CMK (cell line): ENCODE data around the gene RNF20.
A peak's percentile ranks its signal among the peaks of the same experiment; 100 is the strongest.
"Not testable (repeated sequence)": the region's sequence is repeated elsewhere in the genome, so short reads cannot be mapped to it uniquely, and the experiment has no call there.

ENCODE experiments used
- DNase-seq: peaks from one replicate; pipeline ENCODE4 v3.0.0-alpha.2; 2010; ENCODE audit warnings: low read depth

The RNF20 gene

DNA sequence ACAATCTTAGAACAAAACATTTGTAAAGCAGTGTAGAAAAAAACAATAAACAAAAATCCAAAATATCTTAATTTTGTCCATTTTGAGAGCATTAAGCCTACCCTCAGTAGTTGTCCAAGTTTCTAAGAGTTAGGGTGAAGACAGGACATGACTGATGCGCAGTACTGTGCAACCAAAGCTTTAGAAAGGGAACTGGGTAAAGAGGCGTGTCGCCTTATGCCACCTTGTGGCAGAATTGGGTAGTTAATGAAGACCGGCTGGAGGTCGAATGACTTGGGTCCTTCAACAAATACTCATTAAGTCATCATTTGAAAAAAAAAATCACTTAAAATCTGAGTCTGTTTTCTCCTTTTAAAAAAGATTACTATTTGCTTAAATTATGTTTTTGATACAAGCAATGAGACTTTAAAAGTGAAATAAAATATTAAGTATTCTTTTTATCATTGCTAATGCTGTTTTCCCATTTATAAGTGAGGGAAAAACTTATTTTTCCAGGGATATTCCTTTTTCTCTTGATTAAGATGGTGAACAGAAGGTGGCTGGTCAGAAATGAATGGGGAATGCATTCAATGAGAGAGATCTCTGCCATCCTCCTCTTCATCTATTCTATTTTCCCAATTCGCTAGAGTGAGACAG lies 3.5 kb upstream of the RNF20 start:
- peak; percentile 78 for DNase-seq

DNA sequence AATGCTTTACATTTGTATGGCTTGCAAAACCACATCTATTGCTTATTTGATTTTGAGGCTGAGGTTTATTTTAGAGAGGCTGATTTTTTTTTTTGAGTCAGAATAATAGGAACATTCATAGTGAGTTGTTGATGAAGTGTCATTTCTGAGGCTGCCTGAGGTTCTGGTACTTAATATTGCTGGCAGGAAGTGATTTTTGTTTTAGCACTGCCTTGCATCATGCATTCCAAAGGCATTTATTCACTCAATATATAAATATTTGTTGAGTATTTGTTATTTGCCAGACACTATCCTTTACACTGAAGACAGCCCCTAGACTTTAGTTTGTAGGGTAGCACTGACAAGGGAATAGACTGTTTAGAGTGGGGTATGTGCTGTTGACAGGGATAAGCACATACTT lies 2.7 kb downstream of the RNF20 start:
- no peak for DNase-seq

DNA sequence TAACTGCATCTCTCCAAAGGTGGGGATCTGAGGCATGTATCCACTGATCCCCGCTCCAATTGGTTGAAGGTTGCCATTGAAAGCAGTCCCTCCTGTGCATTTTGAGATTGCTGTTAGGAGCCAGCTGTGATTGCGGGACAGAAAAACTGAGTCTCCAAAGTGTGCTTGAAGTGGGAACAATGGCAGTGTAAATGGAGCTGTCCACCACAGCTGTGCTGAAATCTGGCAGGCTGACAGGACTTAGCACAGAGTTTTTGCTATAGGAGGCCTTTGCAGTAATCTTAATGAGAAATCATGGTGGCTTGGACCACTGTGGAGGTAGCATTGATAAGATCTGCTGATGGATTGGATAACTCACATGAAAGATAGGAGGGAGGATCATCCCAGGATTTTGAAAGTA lies 3.3 kb downstream of the RNF20 start:
- no peak for DNase-seq

DNA sequence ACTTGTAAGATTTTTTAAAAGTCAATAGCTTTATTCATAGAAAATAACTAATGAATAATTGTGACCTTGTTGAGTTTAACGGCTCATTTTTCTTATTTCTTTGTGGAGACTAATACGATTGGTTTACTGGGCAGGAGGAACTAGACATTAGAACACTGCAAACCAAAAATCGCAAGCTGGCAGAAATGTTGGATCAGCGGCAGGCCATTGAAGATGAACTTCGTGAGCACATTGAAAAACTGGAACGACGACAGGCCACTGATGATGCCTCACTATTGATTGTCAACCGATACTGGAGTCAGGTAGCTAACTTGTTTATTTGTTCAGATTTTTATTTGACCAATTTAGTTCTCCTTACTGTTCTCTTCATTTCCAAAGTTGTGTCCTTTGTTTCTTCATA lies 6.4 kb downstream of the RNF20 start:
- no peak for DNase-seq

DNA sequence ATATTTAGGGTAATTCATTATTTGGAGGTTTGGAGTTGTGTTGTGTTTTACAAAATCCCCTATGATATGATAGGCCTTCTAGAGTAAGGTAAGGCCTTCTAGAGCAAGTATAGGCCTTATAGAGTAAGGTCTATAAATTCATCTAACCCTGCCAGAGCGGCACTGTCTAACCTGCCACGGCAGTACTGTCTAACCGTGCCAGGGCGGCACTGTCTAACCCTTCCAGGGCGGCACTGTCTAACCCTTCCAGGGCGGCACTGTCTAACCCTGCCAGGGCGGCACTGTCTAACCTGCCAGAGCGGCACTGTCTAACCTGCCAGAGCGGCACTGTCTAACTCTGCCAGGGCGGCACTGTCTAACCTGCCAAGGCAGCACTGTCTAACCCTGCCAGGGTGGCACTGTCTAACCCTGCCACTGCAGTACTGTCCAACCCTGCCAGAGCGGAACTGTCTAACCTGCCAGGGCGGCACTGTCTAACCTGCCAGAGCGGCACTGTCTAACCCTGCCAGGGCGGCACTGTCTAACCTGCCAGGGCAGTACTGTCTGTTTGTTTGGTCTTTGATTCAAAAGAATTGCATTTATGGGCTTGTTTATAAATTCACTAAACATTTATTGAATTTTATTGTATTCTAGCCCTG lies 9.6 kb downstream of the RNF20 start:
- no peak for DNase-seq

DNA sequence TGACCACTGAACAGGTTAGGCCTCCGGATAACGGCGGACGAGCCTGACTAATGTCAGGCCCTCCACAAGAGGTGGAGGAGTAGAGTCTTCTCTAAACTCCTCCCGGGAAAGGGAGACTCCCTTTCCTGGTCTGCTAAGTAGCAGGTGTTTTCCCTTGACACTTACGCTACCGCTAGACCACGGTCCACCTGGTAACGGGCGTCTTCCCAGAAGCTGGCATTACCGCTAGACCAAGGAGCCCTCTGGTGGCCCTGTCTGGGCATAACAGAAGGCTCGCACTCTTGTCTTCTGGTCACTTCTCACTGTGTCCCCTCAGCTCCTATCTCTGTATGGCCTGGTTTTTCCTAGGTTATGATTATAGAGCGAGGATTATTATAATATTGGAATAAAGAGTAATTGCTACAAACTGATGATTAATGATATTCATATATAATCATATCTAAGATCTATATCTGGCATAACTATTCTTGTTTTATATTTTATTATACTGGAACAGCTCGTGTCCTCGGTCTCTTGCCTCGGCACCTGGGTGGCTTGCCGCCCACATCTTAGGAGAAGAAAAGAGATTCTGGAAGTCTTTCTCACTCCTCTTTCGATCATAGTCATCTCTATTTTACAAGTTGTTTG lies 15.9 kb downstream of the RNF20 start:
- not testable (repeated sequence) for DNase-seq

DNA sequence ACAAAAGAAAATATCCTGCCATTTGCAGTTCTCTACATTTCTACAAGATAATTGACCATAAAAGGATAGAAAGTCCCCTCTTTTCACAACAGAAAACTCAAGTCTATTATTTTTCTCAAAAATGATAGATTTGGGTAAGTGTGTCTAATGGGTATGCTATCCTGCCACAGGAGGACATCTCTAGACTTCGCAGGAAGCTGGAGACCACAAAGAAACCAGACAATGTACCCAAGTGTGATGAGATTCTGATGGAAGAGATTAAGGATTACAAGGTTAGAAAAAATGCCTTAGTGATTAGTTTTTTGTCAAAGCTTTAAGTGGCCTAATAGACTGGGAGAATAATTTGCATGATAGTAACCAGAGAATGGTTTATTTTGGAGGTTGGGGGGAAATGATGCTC lies 28.1 kb downstream of the RNF20 start:
- no peak for DNase-seq

DNA sequence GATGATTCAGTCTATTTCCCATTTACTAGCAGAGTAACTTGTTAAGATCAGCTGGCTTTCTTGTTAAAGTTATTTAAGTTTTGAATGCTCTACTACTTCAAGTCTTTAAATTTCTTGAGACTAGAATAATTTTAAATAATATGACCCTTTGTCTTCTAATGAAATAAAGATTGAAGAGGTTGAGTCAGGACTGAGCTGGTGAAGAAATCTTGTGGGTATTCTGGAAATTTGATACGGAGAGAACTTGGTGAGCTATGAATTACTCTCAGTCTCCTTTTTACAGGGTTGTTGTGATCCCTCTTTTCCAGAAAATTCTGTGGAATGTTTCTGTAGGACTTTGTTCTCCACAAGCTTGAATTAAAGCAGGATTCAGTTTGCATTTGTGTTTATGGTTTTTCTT lies 29.3 kb downstream of the RNF20 start:
- no peak for DNase-seq

DNA sequence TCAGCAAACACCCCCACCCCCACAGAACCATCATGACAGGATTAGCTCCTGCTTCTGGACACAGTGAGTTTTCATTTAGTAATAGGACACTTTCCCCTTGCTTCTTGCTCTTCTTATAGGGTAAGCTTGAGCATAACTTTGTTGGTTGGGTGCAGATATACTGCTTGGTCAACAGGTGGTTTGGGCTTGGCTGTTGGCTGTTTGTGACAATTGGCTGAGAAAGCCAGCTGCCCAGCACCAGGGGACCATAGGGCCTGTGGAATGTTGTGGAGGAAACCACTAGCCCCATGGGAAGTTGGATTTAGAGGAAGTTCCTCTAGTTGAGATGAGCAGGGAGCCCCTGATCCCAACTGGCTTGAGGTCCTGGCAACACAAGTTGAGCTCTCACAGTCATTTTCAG lies 30.6 kb downstream of the RNF20 start:
- DNase-seq = no peak

DNA sequence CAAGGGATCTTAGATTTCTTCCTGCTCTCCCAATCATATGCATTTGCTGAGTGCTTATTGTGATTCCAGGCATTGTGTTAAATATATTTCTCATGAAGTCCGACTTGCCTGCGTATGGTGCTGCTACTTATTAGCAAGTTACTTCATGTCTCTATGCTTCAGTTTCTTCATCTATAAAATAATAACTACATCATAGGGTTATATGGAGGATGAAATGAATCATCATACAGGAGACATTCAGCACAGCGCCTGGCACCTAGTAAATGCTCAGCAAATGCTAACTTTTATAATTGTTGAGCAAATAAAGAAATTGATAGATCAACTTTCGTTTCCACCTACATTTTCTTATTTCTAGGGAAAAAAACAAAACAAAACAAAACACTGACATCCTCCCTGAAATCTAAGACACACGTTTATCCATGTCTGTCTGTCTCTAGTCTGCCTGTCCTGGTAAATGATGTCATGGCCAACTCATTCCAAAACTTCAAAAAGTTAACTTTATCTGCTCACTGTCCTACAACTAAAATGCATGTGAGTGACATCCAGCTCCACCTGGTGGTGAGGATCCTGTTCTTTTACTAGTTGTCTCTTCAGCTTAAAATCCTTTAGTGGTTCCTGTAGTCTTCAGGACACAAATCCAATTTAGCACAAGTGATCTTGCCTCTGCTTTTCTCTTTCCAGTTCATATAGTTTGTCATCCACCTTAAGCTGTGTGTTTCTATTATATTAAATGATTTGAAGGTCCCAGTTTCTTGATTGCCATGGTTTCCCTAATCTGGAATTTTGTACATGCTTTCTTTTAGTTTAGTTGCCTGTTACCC lies 33.5 kb downstream of the RNF20 start:
- peak; percentile 21 for DNase-seq

DNA sequence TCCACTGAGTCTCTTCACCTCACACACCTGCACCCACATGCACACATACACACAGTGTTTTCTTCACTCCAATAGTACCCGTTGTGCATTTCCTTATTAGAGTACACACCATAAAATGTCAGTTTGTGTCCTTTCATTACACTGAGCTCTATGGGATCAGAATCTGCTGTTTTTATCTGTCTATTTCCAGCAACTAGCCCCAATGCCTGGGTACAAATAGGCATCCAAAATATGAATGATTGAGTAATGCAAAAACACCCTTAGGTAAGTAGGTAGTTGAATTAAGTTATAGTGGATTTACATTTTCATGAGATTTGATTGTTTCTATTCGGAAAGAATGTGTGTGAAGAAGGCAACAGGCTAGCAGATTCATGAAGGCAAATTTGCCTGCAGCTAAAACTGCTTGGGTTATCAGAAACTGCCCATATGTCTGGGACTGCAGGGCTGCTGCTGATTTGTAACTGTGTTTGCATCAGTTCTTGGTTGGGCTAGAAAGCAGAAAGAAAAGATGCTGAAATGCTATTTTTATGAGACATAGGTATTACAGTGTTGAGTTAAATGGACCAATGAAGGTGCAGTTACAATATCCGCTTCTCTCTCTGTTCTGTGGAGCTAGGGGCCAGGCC lies 34.2 kb downstream of the RNF20 start:
- no peak for DNase-seq

DNA sequence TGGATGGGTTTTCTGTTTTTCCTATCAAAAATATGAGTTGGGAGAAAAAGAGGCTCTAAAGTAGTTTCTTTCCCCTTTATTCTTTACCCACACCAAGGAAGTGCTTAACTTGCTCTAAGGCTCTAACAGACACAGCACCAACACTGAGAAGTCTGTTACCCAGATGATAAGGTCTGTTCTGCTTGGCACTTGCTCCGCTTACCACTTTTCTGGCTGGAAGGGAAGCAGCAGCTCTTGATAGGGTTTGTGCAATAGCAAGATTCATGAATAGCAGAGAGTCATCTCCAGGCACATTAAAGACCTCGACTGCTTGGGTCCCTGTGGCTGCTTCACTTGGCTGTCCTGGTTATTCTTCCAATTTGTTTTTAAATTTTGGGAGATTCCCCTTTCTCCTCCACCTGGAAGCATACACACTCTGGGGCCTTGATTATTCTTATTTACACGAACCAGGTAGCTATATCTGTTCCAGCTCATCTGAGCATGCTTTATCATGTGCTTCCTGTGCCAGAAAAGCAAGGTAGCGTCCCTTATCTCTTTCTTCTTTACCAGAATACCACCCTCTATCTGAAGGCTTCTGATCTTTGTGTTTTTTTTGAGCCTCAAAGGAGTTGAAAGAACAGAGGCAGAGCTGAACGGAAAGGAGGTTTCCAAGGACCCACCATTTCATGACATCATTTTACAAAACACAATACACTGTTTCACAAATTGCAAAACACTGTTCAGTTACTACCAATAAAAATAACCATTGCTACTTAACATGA lies 36.3 kb downstream of the RNF20 start:
- peak; percentile 70 for DNase-seq

DNA sequence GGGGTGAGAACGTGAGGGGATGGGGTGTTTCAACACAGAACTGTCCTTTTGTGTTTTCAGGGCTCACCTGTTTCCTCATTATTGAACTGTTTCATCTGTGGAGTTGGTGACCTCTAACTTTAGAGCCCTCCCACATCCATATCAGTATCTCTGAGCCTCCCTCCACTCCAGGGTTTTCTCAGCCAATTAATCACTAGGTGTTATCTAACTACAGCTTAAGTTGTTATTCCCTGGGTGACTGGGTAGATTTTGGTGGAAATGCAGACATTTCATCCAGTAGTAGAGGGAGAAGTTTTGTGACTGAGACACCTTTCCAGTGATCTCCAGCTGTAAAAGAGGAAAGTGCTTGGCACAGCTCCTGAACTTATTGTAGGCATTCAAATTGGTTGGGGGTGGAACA lies 37.5 kb downstream of the RNF20 start:
- no peak for DNase-seq

DNA sequence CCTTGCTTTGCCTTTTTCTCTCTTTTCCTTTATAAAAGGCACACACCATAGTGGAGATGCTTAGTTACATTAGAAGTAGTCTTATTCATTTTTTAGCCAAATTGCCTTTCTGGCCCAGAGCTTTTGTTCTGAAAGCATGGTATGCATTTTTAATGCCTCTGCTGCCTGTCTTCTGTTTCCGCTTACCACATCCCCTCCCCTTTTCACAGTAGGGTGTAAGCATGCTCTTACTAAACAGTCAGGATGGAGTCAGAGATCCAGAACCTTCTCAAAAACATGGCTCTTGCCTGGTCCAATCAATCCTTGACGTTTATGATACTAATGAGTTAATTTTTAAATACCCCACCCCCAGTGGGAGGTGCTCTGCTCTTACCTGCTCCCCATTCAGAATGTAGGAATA lies 38.7 kb downstream of the RNF20 start:
- no peak for DNase-seq

DNA sequence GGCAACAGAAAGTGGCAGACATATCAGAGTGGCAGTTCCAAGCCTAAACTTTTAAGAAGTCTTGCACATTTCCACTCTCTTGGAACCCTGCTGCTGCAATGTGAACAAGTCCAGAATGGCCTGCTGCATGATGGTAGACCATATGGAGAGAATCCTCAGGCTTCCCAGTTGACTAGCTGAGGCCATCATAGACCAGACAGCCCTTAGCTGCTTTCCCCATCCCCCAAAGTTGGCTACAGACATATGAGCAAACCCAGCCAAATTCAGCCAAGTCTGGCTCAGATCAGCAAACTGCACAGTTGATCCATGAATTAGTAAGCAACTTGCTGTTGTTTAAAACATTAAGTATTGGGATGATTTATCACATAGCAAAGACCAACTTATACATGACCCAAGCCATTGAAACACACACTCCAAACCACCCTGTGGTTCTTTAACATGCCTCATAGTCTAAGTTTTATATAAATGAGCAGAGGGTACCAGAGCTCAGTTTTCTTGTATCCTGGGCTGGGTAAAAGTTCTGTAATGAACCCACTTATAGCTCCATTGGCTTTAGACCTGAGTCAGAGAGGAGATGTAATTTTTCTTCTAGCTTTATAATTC lies 41.2 kb downstream of the RNF20 start:
- no peak for DNase-seq

DNA sequence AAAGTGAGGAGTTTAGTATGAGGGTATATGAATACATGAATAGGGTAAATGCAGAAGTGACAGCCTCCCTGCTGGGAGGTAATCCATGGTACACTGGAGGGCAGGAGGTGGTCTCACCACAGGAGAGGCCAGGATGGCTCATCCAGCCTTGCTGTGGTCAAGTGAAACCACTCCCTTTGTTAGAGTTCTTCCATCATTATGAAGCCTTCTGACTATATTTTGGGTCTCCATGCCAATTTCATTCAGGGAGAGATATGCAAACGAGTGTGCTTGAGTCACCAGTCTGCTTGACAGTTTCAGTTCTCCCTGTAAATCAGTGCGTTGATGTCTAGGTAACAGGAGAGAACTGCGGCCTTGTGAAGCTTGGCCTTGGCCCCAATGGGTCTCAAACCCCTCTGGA lies 44.7 kb downstream of the RNF20 start:
- DNase-seq = no peak

DNA sequence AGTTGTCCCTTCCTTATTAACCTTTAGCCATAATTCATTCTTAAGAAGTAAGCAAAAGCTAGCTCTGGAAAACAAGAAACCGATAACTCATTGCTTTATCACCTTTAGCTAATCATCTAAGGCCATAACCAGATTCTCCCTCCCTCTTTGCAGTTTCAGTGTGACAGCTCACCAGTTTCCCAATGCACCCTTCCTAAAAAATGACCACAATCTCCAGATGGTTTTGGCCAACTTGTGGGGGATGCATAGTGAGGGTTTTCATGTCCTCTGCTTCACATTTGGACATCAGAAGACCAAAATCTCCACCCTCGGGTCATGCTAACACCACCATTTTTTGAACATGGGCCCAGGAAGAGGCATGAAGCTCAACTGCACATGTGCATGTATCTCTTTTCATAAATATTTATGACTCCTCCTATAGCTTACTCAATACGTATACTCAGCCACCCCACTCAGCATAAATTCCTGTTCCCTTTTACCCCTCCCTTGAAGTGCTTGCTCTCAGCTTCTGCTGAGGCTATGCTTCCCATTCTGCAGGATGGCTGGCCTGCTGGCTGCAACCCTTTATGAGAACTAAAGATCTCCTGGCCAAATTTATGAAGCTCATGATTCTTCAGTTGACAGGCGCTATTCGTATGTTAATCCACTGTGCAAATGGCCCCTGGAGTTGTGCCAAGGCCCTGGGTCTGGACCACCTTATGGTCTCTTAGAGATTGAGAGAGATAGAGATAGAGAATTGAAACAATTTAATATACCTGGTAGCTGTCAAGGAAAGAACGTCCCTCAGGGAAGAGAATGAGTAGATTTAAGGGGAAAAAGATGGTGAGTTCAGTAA lies 46.3 kb downstream of the RNF20 start:
- DNase-seq = no peak

DNA sequence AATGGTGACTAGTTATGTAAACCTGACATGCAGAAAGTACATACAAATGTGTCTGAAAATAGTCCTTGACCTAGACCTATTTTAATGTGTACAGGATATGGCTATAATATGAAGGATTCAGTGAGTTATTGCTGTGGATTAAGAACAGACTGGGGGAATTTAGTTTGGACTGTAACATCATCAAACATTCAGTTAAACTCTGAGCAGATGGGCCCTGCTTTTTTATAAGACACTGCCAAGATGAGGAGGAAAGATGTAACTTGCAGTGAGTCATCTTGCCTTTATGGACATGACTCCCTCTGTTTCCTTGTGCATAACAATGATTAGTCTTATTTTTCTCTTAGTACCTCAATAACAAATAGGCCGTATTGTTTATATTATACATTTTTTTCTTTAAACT lies 48.9 kb downstream of the RNF20 start:
- DNase-seq = no peak

DNA sequence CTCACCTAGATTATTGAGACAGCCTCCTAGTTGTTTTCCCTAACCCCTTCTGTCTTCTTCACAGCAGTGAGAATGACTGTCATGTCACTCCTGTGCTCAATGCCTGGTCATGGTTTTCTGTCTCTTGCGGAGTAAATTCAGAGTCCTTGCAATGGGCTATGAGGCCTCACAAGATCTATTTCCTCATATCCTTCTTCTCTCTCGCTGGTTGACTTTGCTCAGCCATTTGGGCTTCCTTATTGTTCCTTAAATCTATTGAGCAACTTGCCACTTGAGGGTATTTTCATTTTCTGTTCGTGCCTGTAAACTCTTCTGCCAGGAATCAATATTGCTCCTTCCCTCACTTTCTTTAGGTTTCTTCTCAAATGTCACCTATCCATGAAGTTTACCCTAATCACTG lies 52.1 kb downstream of the RNF20 start:
- DNase-seq = no peak

DNA sequence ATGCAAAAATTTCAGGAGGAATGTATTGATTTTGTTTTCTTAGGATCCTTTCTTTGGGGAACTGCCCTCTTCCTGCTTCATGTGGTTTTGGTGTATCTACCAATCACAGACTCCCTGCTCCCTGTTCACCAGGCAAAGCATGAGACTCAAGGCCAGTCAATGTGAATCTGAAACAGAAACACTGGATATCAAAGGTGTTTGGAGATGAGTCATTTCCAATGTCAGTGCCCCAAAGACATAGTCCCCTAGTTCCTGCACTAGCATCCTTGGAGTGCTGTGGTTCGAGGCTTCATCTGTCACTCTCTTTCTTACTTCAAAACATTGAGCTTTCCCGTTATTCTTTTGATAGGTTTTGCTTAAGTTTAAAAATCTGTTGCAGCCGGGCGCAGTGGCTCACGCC lies 53.0 kb downstream of the RNF20 start:
- no peak for DNase-seq
